NT2/D1 (cell line): ENCODE data around the gene GRAMD1C.

Source experiments
- YY1 ChIP-seq: IDR thresholded peaks from 2 replicates; pipeline ENCODE4 v1.6.1; 2011; ENCODE audit not compliant: insufficient read length, insufficient read depth
- ZNF274 ChIP-seq: IDR thresholded peaks from 2 replicates; pipeline ENCODE4 v1.6.1; 2011; ENCODE audit warnings: mild to moderate bottlenecking, low read depth, low read length

DNA sequence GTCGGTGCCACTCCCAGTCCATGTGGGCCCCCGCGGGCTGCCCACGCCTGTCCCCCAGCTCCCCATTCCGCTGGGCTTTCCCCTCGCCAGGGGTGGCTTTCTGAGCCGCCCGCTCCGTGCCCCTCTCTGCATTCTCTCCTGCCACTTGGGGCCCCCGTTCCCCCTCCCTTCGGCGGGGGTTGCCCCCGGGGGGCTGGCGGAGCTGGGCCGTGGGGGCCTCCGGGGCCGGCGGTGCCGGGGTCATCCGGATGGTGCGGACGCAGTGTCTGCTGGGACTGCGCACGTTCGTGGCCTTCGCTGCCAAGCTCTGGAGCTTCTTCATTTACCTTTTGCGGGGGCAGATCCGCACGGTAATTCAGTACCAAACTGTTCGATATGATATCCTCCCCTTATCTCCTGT lies 46.5 kb downstream of the GRAMD1C start:
- no peak for TF ChIP-seq ZNF274
- no peak for TF ChIP-seq YY1
